Kidney epithelial cell (primary cell): ENCODE measurements around the gene MED14. TPM values are rescaled to one million over a fixed set of nuclear protein-coding genes. Genes with fewer than 3 reads are reported as not detected.

Source experiments
- DNase-seq: peaks from one replicate; pipeline ENCODE4 v3.0.0-alpha.2; 2010; ENCODE audit warnings: low read depth
- H3K27me3 ChIP-seq: 2 replicates; pipeline ENCODE4 v1.6.0; 2011; ENCODE audit warnings: low read length; ENCODE audit not compliant: control insufficient read depth, insufficient read depth
- H3K36me3 ChIP-seq: 2 replicates; pipeline ENCODE4 v1.5.1; 2011; ENCODE audit warnings: low read length; ENCODE audit not compliant: control insufficient read depth, insufficient read depth
- H3K4me3 ChIP-seq: 2 replicates; pipeline ENCODE4 v1.5.1; 2011; ENCODE audit warnings: low read depth, mild to moderate bottlenecking, control low read depth, low read length
- total RNA-seq: library from RNA; depleted of rRNA; stranded (reverse); fragments of >200 nt; gene quantifications from 2 replicates; pipeline ENCODE4 v1.2.3, GENCODE V29; 2015
- TF ChIP-seq, protein P1 (sequence below): IDR thresholded peaks from 2 replicates; pipeline ENCODE4 v1.5.1; 2011; ENCODE audit warnings: mild to moderate bottlenecking, moderate library complexity, low read length, control low read depth, inconsistent platforms; ENCODE audit not compliant: insufficient read depth, poor library complexity, severe bottlenecking

MED14 gene
- total RNA-seq, 1 donor from 2014 or later = 22.1 TPM

- Histone ChIP-seq H3K4me3 (no peak overlapping the region), H3K27me3 (no peaks in the 10 kb centered on the region), H3K36me3 (peaks cover 2% of the 10 kb centered on the region)
- DNase-seq = no peak
- TF ChIP-seq, protein P1, sequence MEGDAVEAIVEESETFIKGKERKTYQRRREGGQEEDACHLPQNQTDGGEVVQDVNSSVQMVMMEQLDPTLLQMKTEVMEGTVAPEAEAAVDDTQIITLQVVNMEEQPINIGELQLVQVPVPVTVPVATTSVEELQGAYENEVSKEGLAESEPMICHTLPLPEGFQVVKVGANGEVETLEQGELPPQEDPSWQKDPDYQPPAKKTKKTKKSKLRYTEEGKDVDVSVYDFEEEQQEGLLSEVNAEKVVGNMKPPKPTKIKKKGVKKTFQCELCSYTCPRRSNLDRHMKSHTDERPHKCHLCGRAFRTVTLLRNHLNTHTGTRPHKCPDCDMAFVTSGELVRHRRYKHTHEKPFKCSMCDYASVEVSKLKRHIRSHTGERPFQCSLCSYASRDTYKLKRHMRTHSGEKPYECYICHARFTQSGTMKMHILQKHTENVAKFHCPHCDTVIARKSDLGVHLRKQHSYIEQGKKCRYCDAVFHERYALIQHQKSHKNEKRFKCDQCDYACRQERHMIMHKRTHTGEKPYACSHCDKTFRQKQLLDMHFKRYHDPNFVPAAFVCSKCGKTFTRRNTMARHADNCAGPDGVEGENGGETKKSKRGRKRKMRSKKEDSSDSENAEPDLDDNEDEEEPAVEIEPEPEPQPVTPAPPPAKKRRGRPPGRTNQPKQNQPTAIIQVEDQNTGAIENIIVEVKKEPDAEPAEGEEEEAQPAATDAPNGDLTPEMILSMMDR = peak; percentile 41
These were observed 71.3 kb downstream of the MED14 start for GRCh38 chrX:40663880-40664630.

DNA sequence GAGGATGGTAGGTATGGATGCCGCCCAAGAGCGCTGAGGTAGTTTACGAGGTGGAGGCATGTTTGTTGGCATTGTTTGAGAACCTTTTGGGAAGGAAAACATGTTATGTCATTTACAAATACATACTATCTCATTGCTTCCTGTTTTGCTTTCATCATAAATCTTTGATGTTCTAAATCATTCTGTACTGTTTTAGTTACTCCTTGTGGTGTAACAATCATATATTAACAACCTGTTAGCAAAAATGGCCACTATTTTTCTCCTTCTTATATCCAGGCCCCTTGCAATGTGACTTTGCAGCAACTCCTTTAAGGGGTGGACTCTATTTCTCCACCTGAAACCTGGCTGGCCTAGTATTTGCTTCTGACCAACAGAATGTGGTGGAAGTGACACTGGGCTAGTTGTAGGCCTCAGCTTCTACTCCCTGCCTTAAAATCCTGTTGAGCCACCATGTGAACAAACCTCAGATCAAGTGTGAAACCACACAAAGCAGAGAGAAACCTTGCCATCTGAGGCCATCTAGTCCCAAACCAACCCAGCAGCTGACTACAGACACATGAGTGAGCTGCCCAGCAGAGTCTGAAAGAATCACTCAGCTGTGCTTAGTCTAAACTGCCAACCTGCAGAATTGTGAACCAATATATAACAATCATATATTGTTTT lies 72.1 kb downstream of the MED14 start:
- H3K36me3 ChIP-seq = peaks cover 2% of the 10 kb centered on the region
- TF ChIP-seq, protein P1 = no peak
- no peaks in the 10 kb centered on the region for H3K27me3 ChIP-seq
- no peak overlapping the region for H3K4me3 ChIP-seq
- no peak for DNase-seq

- Histone ChIP-seq H3K36me3 (no peaks in the 10 kb centered on the region), H3K4me3 (no peak overlapping the region), H3K27me3 (no peaks in the 10 kb centered on the region)
- TF ChIP-seq, protein P1 = no peak
- no peak for DNase-seq
These were observed 73.9 kb downstream of the MED14 start for GRCh38 chrX:40661489-40661888.

DNA sequence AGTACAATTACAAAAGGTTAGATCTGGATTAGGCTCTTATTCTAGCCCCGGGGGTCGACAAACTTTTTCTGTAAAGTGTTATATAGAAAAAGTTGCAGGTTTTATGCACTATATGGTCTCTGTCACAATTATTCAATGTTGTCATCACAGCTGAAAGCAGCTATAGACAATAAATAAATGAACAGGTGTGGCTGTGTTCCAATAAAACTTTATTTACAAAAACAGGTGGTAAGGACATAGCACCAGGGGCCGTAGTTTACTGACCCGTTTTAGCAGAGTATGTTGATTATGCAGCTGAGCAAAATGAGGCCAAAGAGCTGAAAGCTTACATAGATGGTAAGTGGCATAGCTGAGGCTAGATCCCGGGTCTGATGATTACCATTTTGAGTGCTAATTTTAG lies 75.0 kb downstream of the MED14 start:
- Histone ChIP-seq H3K4me3 (no peak overlapping the region), H3K27me3 (no peaks in the 10 kb centered on the region), H3K36me3 (no peaks in the 10 kb centered on the region)
- no peak for DNase-seq
- TF ChIP-seq, protein P1 = no peak

DNA sequence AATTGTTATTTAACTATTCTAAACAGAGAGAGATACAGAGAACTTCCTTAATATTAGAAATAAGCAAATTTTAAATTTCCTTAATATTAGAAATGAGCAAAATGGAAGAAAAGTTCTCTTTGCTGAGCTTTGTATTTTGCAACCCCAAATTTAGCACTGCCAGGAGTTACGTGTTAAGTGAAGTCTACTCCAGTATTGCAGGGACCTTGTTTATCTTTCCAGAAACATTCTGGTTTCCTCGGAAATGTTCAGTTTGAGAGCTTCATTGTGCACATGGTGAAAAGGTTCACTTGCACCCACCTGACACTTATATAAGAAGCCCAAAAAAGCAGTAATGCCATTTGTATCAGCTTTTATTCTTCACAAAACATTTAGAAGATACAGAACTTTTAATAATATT lies 81.8 kb downstream of the MED14 start:
- DNase-seq = no peak
- Histone ChIP-seq H3K36me3 (no peaks in the 10 kb centered on the region), H3K27me3 (no peaks in the 10 kb centered on the region), H3K4me3 (no peak overlapping the region)
- TF ChIP-seq, protein P1 = no peak

- TF ChIP-seq, protein P1 = no peak
- Histone ChIP-seq H3K4me3 (no peak overlapping the region), H3K36me3 (no peaks in the 10 kb centered on the region), H3K27me3 (no peaks in the 10 kb centered on the region)
- DNase-seq = no peak
These were observed 82.7 kb downstream of the MED14 start for GRCh38 chrX:40652664-40653063.
